ENCODE results near the gene GAA. TPM values are rescaled to one million over a fixed set of nuclear protein-coding genes. Genes with fewer than 3 reads are reported as not detected.
A peak's percentile ranks its signal among the peaks of the same experiment; 100 is the strongest.

GAA gene
- total RNA-seq, 1 donor from 2014 or later = 61.4 TPM

- no peak for DNase-seq (ENCODE audit: low spot score)
These were observed 13.8 kb downstream of the GAA start for GRCh38 chr17:80115159-80115558.

GRCh38 chr17:80116276-80116920 is 15.0 kb downstream of the GAA start:
- DNase-seq (ENCODE audit: low spot score) = peak; percentile 83

GRCh38 chr17:80116921-80117380 is 15.6 kb downstream of the GAA start:
- DNase-seq (ENCODE audit: low spot score) = peak; percentile 60

GRCh38 chr17:80117491-80118401 is 16.4 kb downstream of the GAA start:
- peak; percentile 89 for DNase-seq (ENCODE audit: low spot score)

- peak; percentile 81 for DNase-seq (ENCODE audit: low spot score)
These were observed 17.4 kb downstream of the GAA start for GRCh38 chr17:80118601-80119270.

GRCh38 chr17:80119271-80119791 is 17.9 kb downstream of the GAA start:
- peak; percentile 84 for DNase-seq (ENCODE audit: low spot score)

GRCh38 chr17:80119839-80120238 is 18.5 kb downstream of the GAA start:
- DNase-seq (ENCODE audit: low spot score) = peak; percentile 72

- peak; percentile 57 for DNase-seq (ENCODE audit: low spot score)
These were observed 20.7 kb downstream of the GAA start for GRCh38 chr17:80122026-80122575.

- peak; percentile 68 for DNase-seq (ENCODE audit: low spot score)
These were observed 21.6 kb downstream of the GAA start for GRCh38 chr17:80122926-80123505.

- peak; percentile 73 for DNase-seq (ENCODE audit: low spot score)
These were observed 22.4 kb downstream of the GAA start for GRCh38 chr17:80123791-80124190.

- DNase-seq (ENCODE audit: low spot score) = peak; percentile 73
These were observed 23.1 kb downstream of the GAA start for GRCh38 chr17:80124351-80124981.

- DNase-seq (ENCODE audit: low spot score) = peak; percentile 33
These were observed 24.5 kb downstream of the GAA start for GRCh38 chr17:80125656-80126448.

- peak; percentile 18 for DNase-seq (ENCODE audit: low spot score)
These were observed 25.0 kb downstream of the GAA start for GRCh38 chr17:80126449-80126715.

- DNase-seq (ENCODE audit: low spot score) = peak; percentile 2
These were observed 27.7 kb downstream of the GAA start for GRCh38 chr17:80129006-80129565.

- DNase-seq (ENCODE audit: low spot score) = no peak
These were observed 29.6 kb downstream of the GAA start for GRCh38 chr17:80130992-80131391.

- DNase-seq (ENCODE audit: low spot score) = peak; percentile 59
These were observed 31.7 kb downstream of the GAA start for GRCh38 chr17:80132906-80133625.

GRCh38 chr17:80133626-80133970 is 32.2 kb downstream of the GAA start:
- DNase-seq (ENCODE audit: low spot score) = peak; percentile 55

- peak; percentile 67 for DNase-seq (ENCODE audit: low spot score)
These were observed 35.8 kb downstream of the GAA start for GRCh38 chr17:80137131-80137530.
